Fibroblast of the aortic adventitia (primary cell): ENCODE results near the gene MYMX. TPM values are rescaled to one million over a fixed set of nuclear protein-coding genes. Genes with fewer than 3 reads are reported as not detected.

ENCODE experiments used
- DNase-seq: peaks from one replicate; pipeline ENCODE4 v3.0.0-alpha.2; 2010; ENCODE audit warnings: low read depth
- H3K4me3 ChIP-seq: 2 replicates; pipeline ENCODE4 v1.5.1; 2011; ENCODE audit warnings: low read depth, mild to moderate bottlenecking, control low read depth, low read length, moderate library complexity
- CTCF ChIP-seq: IDR thresholded peaks from 2 replicates; pipeline ENCODE4 v1.5.1; 2011; ENCODE audit warnings: mild to moderate bottlenecking, low read length, control low read depth, inconsistent platforms; ENCODE audit not compliant: insufficient read depth
- total RNA-seq: library from RNA; depleted of rRNA; stranded (reverse); fragments of >200 nt; gene quantifications from 2 replicates; pipeline ENCODE4 v1.2.3, GENCODE V29; 2012; ENCODE audit warnings: low replicate concordance

Gene MYMX
- total RNA-seq, 1 donor = not detected

GRCh38 chr6:44257753-44258324 lies 41.1 kb downstream of the MYMX start:
- peak overlapping the region; percentile 64 for H3K4me3 ChIP-seq
- no peak for TF ChIP-seq CTCF
- no peak for DNase-seq

DNA sequence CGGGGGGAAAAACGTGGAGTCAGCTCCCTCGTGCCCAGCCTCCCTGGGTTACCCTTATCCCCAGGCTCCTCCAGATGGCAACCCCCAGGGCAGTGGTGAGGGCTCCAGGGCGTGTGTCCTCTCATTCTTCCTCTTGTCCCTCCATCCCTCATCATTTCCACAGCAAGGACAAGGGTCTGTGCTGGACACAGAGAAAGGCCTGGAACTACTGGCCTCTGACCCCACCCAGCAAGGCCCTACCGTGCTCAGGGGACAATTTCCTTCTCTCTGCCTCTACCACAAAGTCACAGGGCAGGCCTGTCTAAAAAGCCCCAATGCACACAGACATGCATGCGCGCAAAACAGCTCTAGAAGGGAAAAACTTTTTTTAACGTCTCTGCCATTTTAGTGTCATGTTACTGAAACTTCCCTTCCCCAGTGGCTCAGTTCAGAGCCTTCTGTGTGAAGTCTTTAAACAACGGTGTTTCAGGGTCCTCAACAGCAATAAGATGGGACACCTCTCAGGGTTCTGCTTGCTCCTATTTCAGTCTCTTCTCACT lies 41.7 kb downstream of the MYMX start:
- no peak for DNase-seq
- no peak overlapping the region for H3K4me3 ChIP-seq
- no peak for TF ChIP-seq CTCF

DNA sequence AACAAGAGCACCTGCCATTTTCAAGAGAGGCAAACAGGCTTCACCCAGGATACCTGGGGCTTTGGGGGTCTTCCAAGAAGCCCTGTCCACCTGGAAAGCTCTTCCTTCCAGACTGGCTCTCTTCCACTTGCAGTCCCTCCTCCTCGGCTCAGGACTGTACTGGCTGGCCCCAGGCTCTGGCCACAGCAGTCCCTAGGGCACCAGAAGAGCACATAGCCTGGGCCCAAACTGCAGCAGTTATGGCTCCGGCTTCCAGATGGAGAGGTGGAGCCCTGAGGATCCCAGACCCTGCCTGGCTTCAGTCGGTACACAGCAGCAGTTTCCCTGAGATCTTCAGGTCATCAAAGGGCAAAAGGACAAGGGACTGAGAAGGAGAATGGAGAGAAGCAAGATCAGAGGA lies 42.2 kb downstream of the MYMX start:
- no peak for TF ChIP-seq CTCF
- H3K4me3 ChIP-seq = no peak overlapping the region
- DNase-seq = no peak

GRCh38 chr6:44260011-44260410 lies 43.3 kb downstream of the MYMX start:
- no peak for TF ChIP-seq CTCF

DNA sequence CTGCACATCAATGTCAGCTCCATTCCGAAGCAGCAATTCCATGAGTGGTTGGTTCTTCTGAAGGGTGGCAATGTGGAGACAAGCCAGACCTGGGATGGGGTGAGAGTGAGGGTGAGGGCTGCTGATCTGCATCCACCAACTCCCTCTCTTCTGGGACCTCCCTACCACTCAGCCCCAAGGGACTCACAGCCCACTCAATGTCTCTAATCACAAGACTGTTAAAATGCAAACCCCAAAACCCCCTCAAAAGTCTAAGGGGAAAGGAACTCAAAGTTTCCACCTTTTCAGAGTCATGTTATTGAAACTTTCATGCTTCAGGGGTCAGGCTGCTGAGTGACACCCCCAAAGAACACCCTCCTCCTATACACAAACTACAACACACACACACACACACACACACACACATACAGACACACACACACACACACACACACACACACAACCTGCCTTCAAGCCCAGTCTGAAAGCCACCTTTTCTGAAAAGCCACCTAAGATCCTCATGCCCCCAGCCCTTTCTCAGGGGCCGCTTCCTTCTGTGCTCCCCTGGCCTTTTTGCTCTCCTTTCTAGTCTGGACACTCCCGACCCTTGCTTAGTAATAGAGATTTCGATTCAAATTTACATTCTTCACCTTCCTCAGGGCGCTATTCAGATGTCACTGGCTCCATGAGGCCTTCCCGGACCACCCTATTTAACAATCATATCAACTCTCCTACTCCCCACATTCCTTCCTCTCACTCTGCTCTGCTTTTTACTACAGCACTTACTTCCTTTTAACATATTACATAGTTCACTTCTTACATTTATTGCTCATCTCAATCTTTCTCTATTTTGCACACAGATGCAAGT lies 43.9 kb downstream of the MYMX start:
- TF ChIP-seq CTCF = no peak

More at GRCh38 chr6:44260011-44260410, 43.3 kb downstream of the MYMX start:
- no peak overlapping the region for H3K4me3 ChIP-seq
- no peak for DNase-seq

GRCh38 chr6:44261581-44261980 lies 44.9 kb downstream of the MYMX start:
- no peak for TF ChIP-seq CTCF
- no peak for DNase-seq
- no peak overlapping the region for H3K4me3 ChIP-seq

More for the DNA sequence above, 43.9 kb downstream of the MYMX start:
- H3K4me3 ChIP-seq = no peak overlapping the region
- no peak for DNase-seq
